Measurements from ENCODE around the gene GNG14.
A peak's percentile ranks its signal among the peaks of the same experiment; 100 is the strongest.
"Not testable (repeated sequence)": the region's sequence is repeated elsewhere in the genome, so short reads cannot be mapped to it uniquely, and the experiment has no call there.

Gene GNG14

DNA sequence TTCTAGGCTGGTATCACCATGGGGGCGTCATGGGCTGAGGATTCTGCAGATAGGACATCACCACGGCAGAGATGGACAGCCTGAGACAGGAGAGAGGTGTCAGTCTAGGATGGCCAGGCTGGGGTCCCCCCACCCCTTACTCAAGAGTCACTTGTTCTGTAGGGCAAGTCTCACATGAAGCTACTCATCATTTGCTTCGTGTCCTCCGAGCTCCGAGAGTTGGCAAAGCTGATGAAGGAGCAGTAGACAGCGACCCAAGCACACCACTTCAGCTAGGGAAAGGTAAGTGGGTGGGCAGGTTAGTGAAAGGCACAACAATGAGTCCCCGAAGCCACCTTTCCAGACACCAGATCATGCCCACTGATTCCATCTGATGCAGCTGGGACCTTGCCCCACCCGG, 19.5 kb upstream of the GNG14 start:
- DNase-seq = no peak

DNA sequence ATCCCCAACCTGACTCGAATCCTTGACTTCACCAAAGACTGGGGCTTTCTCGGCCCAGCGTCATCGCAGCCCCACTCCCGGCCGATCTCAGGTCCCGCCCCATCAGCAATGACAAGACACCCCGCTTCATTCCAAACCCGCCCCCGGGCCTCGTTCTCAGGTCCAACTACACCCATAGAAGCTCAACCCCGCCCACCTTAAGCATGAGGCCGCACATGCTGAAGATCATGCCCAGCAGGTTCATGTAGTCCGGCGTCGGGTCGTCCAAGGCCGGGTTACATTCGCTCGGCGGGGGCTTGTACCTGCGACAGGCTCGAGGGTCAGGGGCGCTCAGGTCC, 18.9 kb upstream of the GNG14 start:
- no peak for DNase-seq

DNA sequence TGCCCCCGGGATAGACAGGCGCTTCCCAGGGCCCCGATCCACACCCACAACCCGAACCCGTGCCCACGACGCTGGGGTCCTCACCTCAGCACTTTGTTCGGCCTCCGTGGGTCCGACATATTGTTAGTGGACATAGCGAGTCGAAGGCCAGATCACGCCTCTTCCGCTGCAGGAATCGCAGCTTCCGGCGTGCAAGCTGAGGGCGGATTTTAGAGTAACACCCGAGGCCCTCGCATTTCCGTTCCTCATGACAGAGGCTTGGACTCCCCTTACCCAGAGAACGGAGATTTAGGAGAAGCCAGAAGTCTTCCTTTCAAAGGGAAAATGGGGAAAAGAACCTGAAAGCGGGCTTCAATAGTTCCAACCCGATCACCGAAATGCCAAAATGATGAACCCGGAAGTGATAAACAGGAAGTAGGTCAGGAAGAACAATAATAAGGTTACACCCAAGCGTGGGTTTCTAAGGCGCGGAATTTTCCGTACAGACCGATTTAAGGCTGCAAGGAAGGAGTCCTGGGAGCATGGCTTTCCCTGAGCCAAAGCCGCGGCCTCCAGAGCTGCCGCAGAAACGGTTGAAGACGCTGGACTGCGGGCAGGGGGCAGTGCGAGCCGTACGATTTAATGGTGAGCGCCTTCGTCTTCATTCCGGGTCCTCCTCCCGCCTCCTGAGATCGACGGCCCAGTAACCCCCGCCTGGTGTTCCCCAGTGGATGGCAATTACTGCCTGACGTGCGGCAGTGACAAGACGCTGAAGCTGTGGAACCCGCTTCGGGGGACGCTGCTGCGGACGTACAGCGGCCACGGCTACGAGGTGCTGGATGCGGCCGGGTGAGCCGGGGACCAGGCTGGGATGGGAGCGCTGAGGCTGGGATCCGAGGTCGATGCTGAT, 18.3 kb upstream of the GNG14 start:
- peak; percentile 70 for DNase-seq

DNA sequence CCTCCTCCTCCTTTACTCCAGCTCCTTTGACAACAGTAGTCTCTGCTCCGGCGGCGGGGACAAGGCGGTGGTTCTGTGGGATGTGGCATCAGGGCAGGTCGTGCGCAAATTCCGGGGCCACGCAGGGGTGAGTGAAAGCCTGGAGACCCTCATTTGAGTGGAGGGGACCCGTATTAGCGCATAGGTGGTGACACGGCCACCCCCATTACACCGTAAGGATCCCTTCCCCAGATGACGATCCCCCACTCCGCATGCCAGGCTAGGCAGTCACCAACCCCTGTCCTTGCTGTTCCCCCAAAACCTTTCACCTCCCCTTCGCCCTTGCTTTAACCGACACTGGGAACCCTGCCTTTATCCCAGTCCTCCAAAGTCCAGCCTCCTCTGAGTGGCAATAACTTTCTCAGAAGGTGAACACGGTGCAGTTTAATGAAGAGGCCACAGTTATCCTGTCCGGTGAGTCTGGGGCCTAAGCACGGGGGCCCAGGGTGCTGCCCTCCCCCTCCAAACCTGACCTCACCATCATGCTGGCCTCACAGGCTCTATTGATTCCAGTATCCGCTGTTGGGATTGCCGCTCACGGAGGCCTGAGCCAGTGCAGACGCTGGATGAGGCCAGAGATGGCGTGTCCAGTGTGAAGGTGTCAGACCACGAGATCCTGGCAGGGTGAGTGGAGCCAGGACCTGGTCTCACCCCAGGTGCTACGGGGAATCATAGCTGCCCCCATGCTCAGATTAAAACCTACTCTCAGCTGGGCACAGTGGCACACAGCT, 17.5 kb upstream of the GNG14 start:
- DNase-seq = no peak

GRCh38 chr19:12672744-12673143, 15.1 kb upstream of the GNG14 start:
- DNase-seq = no peak

DNA sequence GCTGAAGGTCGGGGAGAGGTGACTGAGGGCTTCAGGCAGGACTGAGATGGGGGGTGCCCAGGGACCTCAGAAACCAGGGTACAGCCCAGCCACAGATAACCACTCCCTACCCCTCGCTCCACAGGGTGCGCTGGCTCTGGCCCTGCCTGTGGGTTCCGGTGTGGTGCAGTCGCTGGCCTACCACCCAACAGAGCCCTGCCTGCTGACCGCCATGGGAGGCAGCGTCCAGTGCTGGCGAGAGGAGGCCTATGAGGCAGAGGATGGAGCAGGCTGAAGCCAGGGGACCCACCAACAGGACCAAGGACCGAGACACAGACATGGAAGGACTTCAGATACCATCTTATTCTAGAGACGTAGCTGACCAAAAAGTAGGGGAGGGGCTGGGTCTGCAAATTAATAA, 12.4 kb upstream of the GNG14 start:
- no peak for DNase-seq

GRCh38 chr19:12675940-12676339, 11.9 kb upstream of the GNG14 start:
- no peak for DNase-seq

DNA sequence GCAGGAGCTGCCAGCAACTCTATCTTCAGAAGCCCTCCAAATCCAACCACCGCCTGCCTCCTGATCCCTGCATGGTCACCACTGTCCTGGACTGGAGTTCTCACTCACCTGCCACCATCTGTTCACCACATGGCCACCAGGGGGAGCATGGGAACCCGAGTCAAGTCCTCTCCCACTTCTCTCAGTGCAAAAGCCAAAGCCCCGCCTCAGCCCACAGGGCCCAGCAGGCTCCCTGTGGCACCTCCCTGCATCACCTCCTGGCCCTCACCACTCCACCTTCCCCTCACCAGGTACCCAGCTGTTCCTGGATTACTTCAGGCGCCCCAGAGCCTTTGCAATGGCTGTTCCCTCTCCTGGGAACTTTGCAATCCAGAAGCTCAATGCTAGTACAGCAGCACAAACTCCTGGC, 11.4 kb upstream of the GNG14 start:
- peak; percentile 61 for DNase-seq

- DNase-seq = no peak
Observed at GRCh38 chr19:12676928-12677327, 10.9 kb upstream of the GNG14 start.

- not testable (repeated sequence) for DNase-seq
Observed at GRCh38 chr19:12678039-12678438, 9.8 kb upstream of the GNG14 start.

GRCh38 chr19:12680034-12680433, 7.8 kb upstream of the GNG14 start:
- DNase-seq = no peak

GRCh38 chr19:12681074-12681987, 6.5 kb upstream of the GNG14 start, which contains the start of gene DHPS:
DHPS (minus strand) TSS chr19:12681880; CDS start chr19:12681766, 114 bp downstream.
- peak; percentile 99 for DNase-seq

GRCh38 chr19:12685831-12686230, 2.0 kb upstream of the GNG14 start:
- DNase-seq = no peak

GRCh38 chr19:12689012-12689411, 1.2 kb downstream of the GNG14 start:
- no peak for DNase-seq

DNA sequence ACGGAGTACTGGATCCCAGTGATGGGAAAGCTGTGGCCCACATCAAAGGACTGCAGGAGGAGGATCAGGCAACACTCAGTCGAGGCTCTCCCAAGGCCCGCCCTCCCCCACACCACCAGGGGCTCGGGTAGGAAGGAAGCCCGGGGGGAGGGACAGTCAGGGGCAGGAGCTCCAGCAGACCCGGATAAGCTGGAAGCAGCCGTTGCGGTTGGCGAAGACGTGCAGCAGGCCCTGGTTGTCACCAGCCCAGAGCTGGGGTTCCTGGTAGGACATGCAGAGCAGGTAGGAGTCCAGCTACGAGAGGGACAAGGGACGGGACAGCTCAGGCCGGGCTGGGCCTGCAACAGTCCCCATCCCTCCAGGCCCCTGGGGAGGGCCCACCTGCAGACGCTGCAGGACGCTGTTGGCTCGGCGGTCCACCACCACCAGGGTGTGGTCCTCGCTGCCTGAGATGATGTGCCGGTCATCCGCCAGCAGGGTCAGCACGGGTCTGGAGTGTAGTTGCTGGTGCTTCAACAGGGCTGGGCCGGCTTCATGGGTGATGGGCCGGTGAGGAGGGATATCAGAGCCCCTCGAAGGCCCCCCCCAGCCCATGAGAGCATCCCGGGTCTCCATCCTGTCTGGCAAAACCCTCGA, 1.9 kb downstream of the GNG14 start:
- DNase-seq = no peak

DNA sequence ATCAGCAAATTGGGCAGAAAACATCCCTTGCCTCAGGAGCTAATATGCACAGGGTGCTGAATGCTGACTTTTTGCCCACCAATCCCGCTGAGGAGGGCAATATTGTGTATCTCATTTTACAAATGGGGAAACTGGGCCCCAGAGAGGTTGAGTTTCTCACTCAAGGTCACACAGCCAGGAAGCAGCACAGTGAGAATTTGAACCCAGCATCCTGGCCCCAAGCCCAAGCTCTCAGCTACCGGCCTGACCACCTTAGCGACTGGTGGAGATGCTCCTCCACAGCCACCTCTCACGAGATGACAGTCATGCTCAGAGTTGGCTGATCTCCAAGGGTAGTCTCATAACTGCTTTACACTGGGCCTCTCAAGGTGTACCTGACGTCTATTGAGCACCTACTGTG, 5.2 kb downstream of the GNG14 start:
- DNase-seq = no peak

GRCh38 chr19:12694641-12695040, 6.8 kb downstream of the GNG14 start:
- no peak for DNase-seq

DNA sequence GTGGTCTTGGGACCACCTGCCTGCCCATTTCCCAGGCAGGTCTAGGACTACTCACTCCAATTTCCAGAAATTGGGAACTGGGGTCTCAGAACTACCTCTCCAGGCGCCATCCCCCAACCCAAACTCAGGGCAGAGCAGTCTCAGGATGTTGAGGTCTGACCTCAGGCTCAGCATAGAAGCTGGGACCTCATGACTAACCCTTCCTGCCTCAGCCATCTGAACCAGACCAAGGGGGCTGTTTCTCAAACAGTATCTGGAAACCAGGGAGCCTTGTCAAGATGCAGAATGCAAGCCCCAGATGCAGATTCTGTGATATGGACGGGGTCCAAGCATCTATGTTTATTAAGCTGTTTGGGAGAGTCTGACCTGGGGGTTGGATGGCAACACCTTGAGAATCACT, 7.3 kb downstream of the GNG14 start:
- DNase-seq = no peak

DNA sequence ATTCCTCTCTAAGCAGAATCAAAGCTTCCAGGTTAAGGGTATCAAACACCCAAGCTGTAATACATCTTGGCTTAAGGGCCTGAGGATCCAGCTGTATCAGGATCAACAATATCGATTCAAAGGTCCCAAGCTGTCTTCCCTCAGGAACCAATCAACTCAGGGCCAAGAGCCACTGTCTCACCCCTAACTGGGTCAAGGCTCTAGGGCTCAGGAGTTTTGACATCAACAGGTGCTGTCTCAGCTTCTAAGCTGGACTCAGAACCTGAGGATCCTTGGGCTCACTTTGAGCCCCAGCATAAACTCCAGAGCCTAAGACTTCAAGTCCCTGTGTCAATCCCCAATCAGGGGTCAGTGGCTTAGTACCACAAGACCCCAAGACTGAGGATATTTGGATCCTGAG, 7.7 kb downstream of the GNG14 start:
- DNase-seq = no peak

DNA sequence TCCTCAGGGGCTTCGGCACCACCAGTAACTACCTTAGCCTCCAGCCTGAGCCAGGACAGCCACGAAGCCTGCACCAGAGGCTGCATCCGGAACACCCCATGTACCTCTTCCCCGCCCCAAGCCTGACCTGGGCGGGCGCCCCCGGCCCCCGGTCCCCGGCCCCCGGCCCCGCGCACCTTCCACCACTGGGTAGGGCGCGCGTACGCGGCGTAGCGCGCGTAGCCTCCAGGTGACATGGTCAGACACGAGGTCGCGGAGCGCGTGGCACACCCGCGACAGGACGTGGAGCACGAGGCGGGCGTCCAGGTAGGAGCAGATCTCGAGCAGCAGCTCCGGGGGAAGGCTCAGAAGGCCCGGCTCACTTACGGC, 8.2 kb downstream of the GNG14 start:
- no peak for DNase-seq

- peak; percentile 87 for DNase-seq
Observed at GRCh38 chr19:12696366-12697335, 8.9 kb downstream of the GNG14 start, which contains the start of gene FBXW9. FBXW9 (minus strand) TSS chr19:12696631; CDS start chr19:12696581, 50 bp downstream.

Measured in NCI-H2171 (cell line).